Endothelial cell of umbilical vein (primary cell): ENCODE results near the gene PYROXD2.

Experiments
- CTCF ChIP-seq, 2 donors: IDR thresholded peaks; 1 replicate in 1 of 2; 2 replicates in 1 of 2; pipeline ENCODE4 v1.5.1; 2011; ENCODE audit warnings: low read length in 2 of 2, mild to moderate bottlenecking in 2 of 2, moderate library complexity in 2 of 2, control low read depth in 1 of 2, inconsistent platforms in 1 of 2, low read depth in 1 of 2; ENCODE audit not compliant: insufficient read depth in 1 of 2; ENCODE audit errors: extremely low read depth in 1 of 2
- POLR2A ChIP-seq: IDR thresholded peaks from 2 replicates; pipeline ENCODE4 v1.6.1; 2012; ENCODE audit warnings: low read depth, mild to moderate bottlenecking, control low read depth, low read length
- POLR2AphosphoS5 ChIP-seq: IDR thresholded peaks from 2 replicates; pipeline ENCODE4 v1.6.1; 2012; ENCODE audit warnings: low read depth, mild to moderate bottlenecking, control low read depth, low read length, moderate library complexity; ENCODE audit not compliant: insufficient read depth

- TF ChIP-seq POLR2A (no peak), CTCF (IDR thresholded peaks at IDR 0.05; ENCODE audit: extremely low read depth in 1 of 2, insufficient read depth in 1 of 2, low read depth in 1 of 2, low read length in 2 of 2) (no peak), POLR2AphosphoS5 (no peak)
These were observed 2.5 kb upstream of the PYROXD2 start for GRCh38 chr10:98417481-98417959.
